Kidney (tissue), 14 donors: ENCODE measurements around the gene PTPRN. TPM values are rescaled to one million over a fixed set of nuclear protein-coding genes. Genes with fewer than 3 reads are reported as not detected.

Experiments used
- DNase-seq, 5 donors: peaks; one replicate each; pipeline ENCODE4 v3.0.0-alpha.2; 2013 to 2020
- FAIRE-seq: peaks from 2 replicates; lab custom pipeline; 2012; peaks lifted over from hg19 to GRCh38; lab: Jason Lieb, UNC
- H3K27ac ChIP-seq, 2 donors: one replicate each; pipeline ENCODE4 v1.7.0; 2013; ENCODE audit warnings: low read depth in 2 of 2, low read length in 2 of 2, inconsistent platforms in 1 of 2
- H3K27me3 ChIP-seq: one replicate; pipeline ENCODE4 v1.7.1; 2013; ENCODE audit warnings: low read length, inconsistent platforms; ENCODE audit not compliant: control insufficient read depth, insufficient read depth
- H3K36me3 ChIP-seq, 3 donors: one replicate each; pipeline versions ENCODE4 v1.7.0 to v1.7.1; 2013; ENCODE audit warnings: low read length in 3 of 3, control low read depth in 1 of 3, inconsistent platforms in 1 of 3; ENCODE audit not compliant: insufficient read depth in 3 of 3, control insufficient read depth in 2 of 3
- H3K4me1 ChIP-seq, 3 donors: one replicate each; pipeline versions ENCODE4 v1.7.0 to v1.7.1; 2013; ENCODE audit warnings: low read length in 3 of 3, inconsistent platforms in 1 of 3, low read depth in 1 of 3; ENCODE audit not compliant: control insufficient read depth in 2 of 3, insufficient read depth in 2 of 3
- H3K4me3 ChIP-seq, 3 donors: one replicate each; pipeline versions ENCODE4 v1.7.0 to v1.8.1; 2013; ENCODE audit warnings: low read length in 3 of 3, control low read depth in 1 of 3, inconsistent platforms in 1 of 3
- H3K9ac ChIP-seq, 3 donors: one replicate each; pipeline versions ENCODE4 v1.7.0 to v1.7.1; 2013; ENCODE audit warnings: low read length in 3 of 3, control low read depth in 1 of 3, inconsistent platforms in 1 of 3
- H3K9me3 ChIP-seq, 3 donors: one replicate each; pipeline versions ENCODE4 v1.7.0 to v1.7.1; 2013; ENCODE audit warnings: low read length in 3 of 3, control low read depth in 1 of 3, inconsistent platforms in 1 of 3; ENCODE audit not compliant: control insufficient read depth in 2 of 3, insufficient read depth in 1 of 3
- CTCF ChIP-seq: IDR thresholded peaks from 3 replicates; pipeline ENCODE4 v1.5.1; 2012; ENCODE audit warnings: mild to moderate bottlenecking, moderate library complexity, borderline replicate concordance; ENCODE audit not compliant: insufficient read depth; ENCODE audit errors: extremely low read depth
- intact Hi-C: fragments of 100-400 bp; cut with DNase I; formaldehyde crosslinking; loops from one replicate; pipeline ENCODE4 v1.11.1; 2022
- polyA plus RNA-seq: library from polyadenylated mRNA; stranded (reverse); fragments of 350-450 nt; fragmentation: Illumina TruSeq; extraction: RNeasy Lipid Tissue Mini Kit (QIAGEN cat#74804); gene quantifications from one replicate; pipeline ENCODE4 v1.2.3, GENCODE V29; 2014; ENCODE audit warnings: low read depth, low replicate concordance; ENCODE audit not compliant: insufficient read depth
- total RNA-seq: library from RNA; stranded (reverse); fragmentation: NEBNext Ultra II Directional; extraction: Animal tissue kit (Norgen Biotek cat#: 25700); gene quantifications from one replicate; pipeline ENCODE4 v1.2.1, GENCODE V29; 2021
- donor health status: control.
- donor health status: control.
- donor health status: control.
- donor health status: control.
- donor health status: control.
- donor health status: DM: yes; HTN: yes; CAD: no.
- donor health status: Normal renal cell carcinoma (clear cell type).

PTPRN gene
- total and polyA plus RNA-seq, 2 donors from 2014 or later: not detected

- intact Hi-C loops: no loop called here
- peaks cover 2 to 12% (median 3%) of the 10 kb centered on the region in 3 donors for H3K36me3 ChIP-seq
- H3K27ac ChIP-seq: peak overlapping the region; percentile 81 to 85
- peaks cover 3 to 57% (median 46%) of the 10 kb centered on the region in 3 donors for H3K4me1 ChIP-seq
- FAIRE-seq (no peak), DNase-seq (peak in 1 of 5 donors; percentile 54)
- peak overlapping the region in 1 of 3 donors; percentile 93 for H3K4me3 ChIP-seq
- no peaks in the 10 kb centered on the region for H3K9me3 ChIP-seq
- H3K9ac ChIP-seq: peak overlapping the region in 1 of 3 donors; percentile 68
- H3K27me3 ChIP-seq: peaks cover 15% of the 10 kb centered on the region
- TF ChIP-seq CTCF: no peak
These were observed 57.1 kb downstream of the PTPRN start for GRCh38 chr2:219252084-219252483.

- TF ChIP-seq CTCF: no peak
- Histone ChIP-seq H3K4me3 (peak overlapping the region in 2 of 3 donors; percentile 12 to 93), H3K27me3 (peaks cover 15% of the 10 kb centered on the region), H3K4me1 (peaks cover 3 to 61% (median 47%) of the 10 kb centered on the region in 3 donors), H3K36me3 (peaks cover 2 to 12% (median 3%) of the 10 kb centered on the region in 3 donors), H3K9me3 (no peaks in the 10 kb centered on the region), H3K9ac (peak overlapping the region in 2 of 3 donors; percentile 13 to 68), H3K27ac (peak overlapping the region; percentile 81 to 85)
- DNase-seq (peak in 1 of 5 donors; percentile 22), FAIRE-seq (no peak)
- intact Hi-C loops: no loop called here
These were observed 57.5 kb downstream of the PTPRN start for GRCh38 chr2:219251656-219252055.

GRCh38 chr2:219250049-219250781 is 59.0 kb downstream of the PTPRN start:
- Histone ChIP-seq H3K36me3 (peaks cover 2 to 12% (median 3%) of the 10 kb centered on the region in 3 donors), H3K4me1 (peaks cover 6 to 73% (median 51%) of the 10 kb centered on the region in 3 donors), H3K27me3 (peaks cover 9% of the 10 kb centered on the region), H3K4me3 (peak overlapping the region in 1 of 3 donors; percentile 15), H3K9me3 (no peaks in the 10 kb centered on the region), H3K27ac (peak overlapping the region; percentile 87 to 99), H3K9ac (peak overlapping the region in 1 of 3 donors; percentile 38)
- no peak for TF ChIP-seq CTCF
- no peak for FAIRE-seq
- intact Hi-C loops: no loop called here
- DNase-seq: peak in 1 of 5 donors; percentile 77
